Stomach smooth muscle (tissue), 2 donors: Measurements from ENCODE around the gene TCF12.

ENCODE experiments used
- H3K27ac ChIP-seq: one replicate; pipeline ENCODE4 v1.7.0; 2013; ENCODE audit warnings: mild to moderate bottlenecking, low read length, inconsistent platforms
- H3K27me3 ChIP-seq, 2 donors: one replicate each; pipeline ENCODE4 v1.7.0; 2013; ENCODE audit warnings: low read length in 2 of 2; ENCODE audit not compliant: insufficient read depth in 2 of 2, control insufficient read depth in 1 of 2
- H3K36me3 ChIP-seq, 2 donors: one replicate each; pipeline ENCODE4 v1.7.0; 2013; ENCODE audit warnings: low read length in 2 of 2; ENCODE audit not compliant: control insufficient read depth in 2 of 2, insufficient read depth in 2 of 2
- H3K4me1 ChIP-seq: one replicate; pipeline ENCODE4 v1.7.0; 2013; ENCODE audit warnings: low read length; ENCODE audit not compliant: control insufficient read depth, insufficient read depth
- H3K4me3 ChIP-seq, 2 donors: one replicate each; pipeline ENCODE4 v1.7.0; 2013; ENCODE audit warnings: low read length in 2 of 2
- H3K9ac ChIP-seq, 2 donors: one replicate each; pipeline ENCODE4 v1.7.0; 2013; ENCODE audit warnings: low read length in 2 of 2, mild to moderate bottlenecking in 1 of 2
- H3K9me3 ChIP-seq, 2 donors: one replicate each; pipeline ENCODE4 v1.7.0; 2013; ENCODE audit warnings: low read length in 2 of 2; ENCODE audit not compliant: control insufficient read depth in 2 of 2
- donor health status: healthy.
- donor health status: Pancreatic carcinoma.

The TCF12 gene

GRCh38 chr15:57273402-57273801, 355.0 kb downstream of the TCF12 start:
- H3K4me3 ChIP-seq: no peak overlapping the region
- H3K4me1 ChIP-seq: no peaks in the 10 kb centered on the region
- no peak overlapping the region for H3K27ac ChIP-seq
- H3K9ac ChIP-seq: no peak overlapping the region
- peaks cover 22 to 25% of the 10 kb centered on the region in 2 donors for H3K36me3 ChIP-seq
- H3K27me3 ChIP-seq: no peaks in the 10 kb centered on the region
- H3K9me3 ChIP-seq: no peaks in the 10 kb centered on the region

GRCh38 chr15:57278439-57278838, 360.0 kb downstream of the TCF12 start:
- H3K36me3 ChIP-seq: peaks cover 24 to 31% of the 10 kb centered on the region in 2 donors
- H3K27ac ChIP-seq: no peak overlapping the region
- no peak overlapping the region for H3K4me3 ChIP-seq
- H3K9ac ChIP-seq: no peak overlapping the region
- H3K27me3 ChIP-seq: no peaks in the 10 kb centered on the region
- H3K4me1 ChIP-seq: no peaks in the 10 kb centered on the region
- no peaks in the 10 kb centered on the region for H3K9me3 ChIP-seq

GRCh38 chr15:57280464-57280863, 362.0 kb downstream of the TCF12 start:
- Histone ChIP-seq H3K4me1 (no peaks in the 10 kb centered on the region), H3K9me3 (no peaks in the 10 kb centered on the region), H3K9ac (no peak overlapping the region), H3K4me3 (no peak overlapping the region), H3K27ac (no peak overlapping the region), H3K36me3 (peaks cover 15 to 29% of the 10 kb centered on the region in 2 donors), H3K27me3 (no peaks in the 10 kb centered on the region)

- peaks cover 19 to 35% of the 10 kb centered on the region in 2 donors for H3K36me3 ChIP-seq
- H3K27ac ChIP-seq: no peak overlapping the region
These were observed 362.9 kb downstream of the TCF12 start for GRCh38 chr15:57281321-57281720.

GRCh38 chr15:57282686-57283085, 364.2 kb downstream of the TCF12 start:
- peaks cover 21 to 36% of the 10 kb centered on the region in 2 donors for H3K36me3 ChIP-seq

More at GRCh38 chr15:57281321-57281720, 362.9 kb downstream of the TCF12 start:
- Histone ChIP-seq H3K9ac (no peak overlapping the region), H3K4me1 (no peaks in the 10 kb centered on the region), H3K4me3 (no peak overlapping the region), H3K9me3 (no peaks in the 10 kb centered on the region), H3K27me3 (no peaks in the 10 kb centered on the region)

GRCh38 chr15:57283774-57284503, 365.5 kb downstream of the TCF12 start:
- no peaks in the 10 kb centered on the region for H3K9me3 ChIP-seq
- H3K36me3 ChIP-seq: peaks cover 21 to 36% of the 10 kb centered on the region in 2 donors
- H3K4me3 ChIP-seq: no peak overlapping the region
- H3K9ac ChIP-seq: no peak overlapping the region
- H3K27me3 ChIP-seq: no peaks in the 10 kb centered on the region
- no peaks in the 10 kb centered on the region for H3K4me1 ChIP-seq
- H3K27ac ChIP-seq: no peak overlapping the region

More at GRCh38 chr15:57282686-57283085, 364.2 kb downstream of the TCF12 start:
- no peaks in the 10 kb centered on the region for H3K27me3 ChIP-seq
- no peak overlapping the region for H3K9ac ChIP-seq
- H3K9me3 ChIP-seq: no peaks in the 10 kb centered on the region
- H3K4me1 ChIP-seq: no peaks in the 10 kb centered on the region
- H3K27ac ChIP-seq: no peak overlapping the region
- H3K4me3 ChIP-seq: no peak overlapping the region

GRCh38 chr15:57284535-57284934, 366.1 kb downstream of the TCF12 start:
- peaks cover 17 to 36% of the 10 kb centered on the region in 2 donors for H3K36me3 ChIP-seq
- H3K4me1 ChIP-seq: no peaks in the 10 kb centered on the region
- H3K9me3 ChIP-seq: no peaks in the 10 kb centered on the region
- H3K27me3 ChIP-seq: no peaks in the 10 kb centered on the region
- no peak overlapping the region for H3K9ac ChIP-seq
- H3K27ac ChIP-seq: no peak overlapping the region
- H3K4me3 ChIP-seq: no peak overlapping the region

- no peak overlapping the region for H3K27ac ChIP-seq
- H3K36me3 ChIP-seq: peaks cover 17 to 36% of the 10 kb centered on the region in 2 donors
- H3K9ac ChIP-seq: no peak overlapping the region
- H3K27me3 ChIP-seq: no peaks in the 10 kb centered on the region
- no peaks in the 10 kb centered on the region for H3K4me1 ChIP-seq
- no peaks in the 10 kb centered on the region for H3K9me3 ChIP-seq
- no peak overlapping the region for H3K4me3 ChIP-seq
These were observed 366.9 kb downstream of the TCF12 start for GRCh38 chr15:57285386-57285785.

- no peak overlapping the region for H3K4me3 ChIP-seq
- no peak overlapping the region for H3K27ac ChIP-seq
- no peak overlapping the region for H3K9ac ChIP-seq
- no peaks in the 10 kb centered on the region for H3K9me3 ChIP-seq
- no peaks in the 10 kb centered on the region for H3K4me1 ChIP-seq
- no peaks in the 10 kb centered on the region for H3K27me3 ChIP-seq
- H3K36me3 ChIP-seq: peaks cover 24 to 33% of the 10 kb centered on the region in 2 donors
These were observed 368.1 kb downstream of the TCF12 start for GRCh38 chr15:57286446-57287122.

GRCh38 chr15:57287123-57287521, 368.7 kb downstream of the TCF12 start:
- no peaks in the 10 kb centered on the region for H3K9me3 ChIP-seq
- no peaks in the 10 kb centered on the region for H3K4me1 ChIP-seq
- no peak overlapping the region for H3K27ac ChIP-seq
- H3K4me3 ChIP-seq: no peak overlapping the region
- H3K36me3 ChIP-seq: peaks cover 25 to 30% of the 10 kb centered on the region in 2 donors
- H3K27me3 ChIP-seq: no peaks in the 10 kb centered on the region
- no peak overlapping the region for H3K9ac ChIP-seq
